Thymus (tissue), 11 donors: ENCODE measurements around the gene ZDHHC6. TPM values are rescaled to one million over a fixed set of nuclear protein-coding genes. Genes with fewer than 3 reads are reported as not detected.

Experiments
- DNase-seq, 9 donors: peaks; one replicate each; pipeline ENCODE4 v3.0.0-alpha.2; 2013; ENCODE audit warnings: low spot score in 9 of 9, low read depth in 6 of 9, missing footprints in 1 of 9
- H3K27ac ChIP-seq, 2 donors: one replicate each; pipeline ENCODE4 v1.5.1; 2013; ENCODE audit warnings: control low read depth in 1 of 2, low read depth in 1 of 2, low read length in 1 of 2, mild to moderate bottlenecking in 1 of 2, moderate library complexity in 1 of 2
- H3K27me3 ChIP-seq, 2 donors: one replicate each; pipeline ENCODE4 v1.5.1; 2013; ENCODE audit warnings: low read length in 1 of 2; ENCODE audit not compliant: control insufficient read depth in 2 of 2, insufficient read depth in 1 of 2
- H3K36me3 ChIP-seq, 2 donors: one replicate each; pipeline ENCODE4 v1.5.1; 2013; ENCODE audit warnings: low read length in 1 of 2, mild to moderate bottlenecking in 1 of 2, moderate library complexity in 1 of 2; ENCODE audit not compliant: control insufficient read depth in 2 of 2, insufficient read depth in 2 of 2
- H3K4me1 ChIP-seq, 2 donors: one replicate each; pipeline ENCODE4 v1.5.1; 2013; ENCODE audit warnings: low read length in 2 of 2; ENCODE audit not compliant: control insufficient read depth in 2 of 2, insufficient read depth in 2 of 2
- H3K4me3 ChIP-seq, 2 donors: one replicate each; pipeline ENCODE4 v1.5.1; 2013; ENCODE audit warnings: low read length in 2 of 2, control low read depth in 1 of 2, mild to moderate bottlenecking in 1 of 2
- H3K9me3 ChIP-seq, 2 donors: one replicate each; pipeline ENCODE4 v1.5.1; 2013; ENCODE audit warnings: low read length in 1 of 2, mild to moderate bottlenecking in 1 of 2; ENCODE audit not compliant: control insufficient read depth in 2 of 2, insufficient read depth in 1 of 2
- WGBS: extraction: QIAGEN DNeasy Blood & Tissue Kit; methylation state at CpG from one replicate; pipeline ENCODE4 v1.1.7; 2013; 5-methylcytosine and 5-hydroxymethylcytosine counted together
- polyA plus RNA-seq: library from polyadenylated mRNA; stranded (reverse); fragments of 200-250 nt; gene quantifications from one replicate; pipeline ENCODE4 v1.2.3, GENCODE V29; 2013
- total RNA-seq: library from RNA; stranded (reverse); fragments of 120-200 nt; gene quantifications from one replicate; pipeline ENCODE4 v1.2.4, GENCODE V29; 2013
- donor health status: healthy.

The ZDHHC6 gene
- total and polyA plus RNA-seq, 2 donors: 28.0 to 64.5 TPM

DNA sequence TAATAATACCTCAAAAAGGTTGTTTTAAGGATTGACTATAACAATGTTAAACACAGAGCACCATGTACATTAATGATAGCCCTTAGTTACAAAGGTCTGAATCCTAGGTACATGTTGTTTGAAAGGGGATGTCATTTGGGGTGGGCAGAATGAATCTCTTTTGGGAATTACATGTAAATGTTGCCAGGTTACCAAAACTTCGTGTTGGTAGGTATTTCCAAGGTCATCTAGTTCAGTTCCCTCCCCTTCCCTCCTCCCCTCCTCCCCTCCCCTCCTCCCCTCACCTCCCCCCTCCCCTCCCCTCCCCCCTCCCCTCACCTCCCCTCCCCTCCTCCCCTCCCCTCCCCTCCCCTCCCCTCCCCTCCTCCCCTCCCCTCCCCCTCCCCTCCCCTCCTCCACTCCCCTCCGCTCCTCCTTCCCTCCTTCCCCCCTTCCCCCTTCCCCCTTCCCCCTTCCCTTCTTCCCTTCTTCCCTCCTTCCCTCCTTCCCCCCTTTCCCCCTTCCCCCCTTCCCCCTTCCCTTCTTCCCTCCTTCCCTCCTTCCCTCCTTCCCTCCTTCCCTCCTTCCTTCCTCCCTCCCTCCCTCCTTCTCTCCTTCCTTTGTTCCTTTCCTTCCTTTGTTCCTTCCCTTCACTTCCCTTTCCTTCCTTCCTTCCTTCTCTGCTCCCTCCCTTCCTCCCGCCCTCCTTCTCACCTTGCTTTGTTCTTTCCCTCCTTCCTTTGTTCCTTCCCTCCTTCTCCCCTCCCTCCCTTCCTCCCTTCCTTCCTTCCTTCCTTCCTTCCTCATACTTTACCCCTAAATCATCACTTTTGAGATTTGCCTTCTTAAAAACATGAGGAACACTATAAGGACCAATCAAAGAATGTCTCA lies 8.4 kb upstream of the ZDHHC6 start:
- H3K9me3 ChIP-seq: no peaks in the 10 kb centered on the region
- H3K27ac ChIP-seq: no peak overlapping the region
- H3K4me3 ChIP-seq: no peak overlapping the region
- no peak for DNase-seq
- H3K4me1 ChIP-seq: no peaks in the 10 kb centered on the region
- H3K27me3 ChIP-seq: no peaks in the 10 kb centered on the region
- 92% methylated on average over 2 of the region's 3 CpGs for WGBS
- H3K36me3 ChIP-seq: peaks cover 0 to 2% of the 10 kb centered on the region in 2 donors

DNA sequence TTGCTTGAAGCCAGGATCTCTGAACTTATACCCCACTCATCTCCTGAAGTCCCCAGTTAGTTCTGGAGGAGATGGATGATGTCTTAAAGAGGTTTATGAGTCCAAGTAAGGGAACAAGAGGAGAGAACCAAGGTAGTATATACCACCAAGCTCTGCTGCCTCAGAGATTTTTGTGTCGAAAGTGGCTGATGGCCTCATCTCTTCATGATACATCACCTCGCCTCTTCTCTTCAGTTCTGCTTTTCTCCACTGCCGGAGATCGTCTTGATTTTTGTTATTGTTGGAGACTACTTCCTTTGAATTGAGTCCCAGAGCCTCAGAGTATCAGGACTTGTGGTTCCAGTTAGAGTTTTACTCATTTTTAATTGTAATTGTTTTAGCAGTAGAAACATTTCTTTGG lies 2.2 kb upstream of the ZDHHC6 start:
- no peak for DNase-seq
- 92% methylated on average over 4 of the region's 4 CpGs for whole genome bisulfite sequencing
- Histone ChIP-seq H3K4me3 (no peak overlapping the region), H3K9me3 (no peaks in the 10 kb centered on the region), H3K4me1 (peaks cover 2 to 5% of the 10 kb centered on the region in 2 donors), H3K36me3 (peaks cover 3 to 7% of the 10 kb centered on the region in 2 donors), H3K27ac (no peak overlapping the region), H3K27me3 (no peaks in the 10 kb centered on the region)

- H3K4me3 ChIP-seq: peak overlapping the region; percentile 81 to 92
- H3K27me3 ChIP-seq: no peaks in the 10 kb centered on the region
- H3K9me3 ChIP-seq: no peaks in the 10 kb centered on the region
- H3K36me3 ChIP-seq: peaks cover 3 to 14% of the 10 kb centered on the region in 2 donors
- WGBS: 3% methylated on average over 10 of the region's 10 CpGs
- H3K4me1 ChIP-seq: peaks cover 2 to 5% of the 10 kb centered on the region in 2 donors
- peak in 2 of 9 donors; percentile 20 to 45 for DNase-seq
- H3K27ac ChIP-seq: peak overlapping the region in 1 of 2 donors; percentile 75
Observed at GRCh38 chr10:112447620-112447928, 860 bp upstream of the ZDHHC6 start.

DNA sequence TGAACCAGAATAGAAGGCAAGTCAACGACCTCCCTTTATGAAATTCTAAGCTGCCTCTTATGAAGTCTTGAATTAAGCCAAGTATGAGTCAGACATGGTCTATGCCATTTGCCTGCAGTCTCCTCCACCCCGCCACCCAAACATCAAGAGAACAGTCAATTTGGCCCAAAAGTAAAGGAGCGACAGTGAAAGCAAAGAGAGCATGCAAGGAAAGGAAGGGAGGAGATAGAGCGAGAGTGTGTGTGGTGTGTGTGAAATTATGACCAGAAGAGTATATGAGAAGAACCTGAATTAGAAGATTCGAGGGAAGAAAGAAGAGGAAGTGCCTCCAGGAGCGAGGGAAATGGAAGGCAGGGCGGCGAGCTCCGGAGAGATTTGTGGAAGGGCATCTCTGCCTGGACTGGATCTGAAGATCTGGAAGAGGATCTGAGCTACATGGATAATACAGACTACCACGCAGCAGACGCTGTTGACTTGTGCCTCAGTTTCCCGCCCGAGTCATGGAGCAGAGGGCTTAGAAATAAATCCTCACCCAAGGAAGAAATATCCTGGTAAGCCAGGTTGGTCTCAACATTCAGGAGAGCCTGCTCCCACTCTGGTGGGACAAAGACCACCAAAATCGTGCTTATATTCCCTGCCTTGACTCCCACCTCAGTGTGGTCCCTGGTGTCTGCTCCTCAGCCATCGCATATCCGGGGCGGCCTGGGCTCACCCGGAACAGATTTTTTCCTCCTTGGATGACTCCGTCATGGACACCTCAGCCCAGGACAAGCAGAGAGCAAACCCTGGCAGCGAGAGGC lies 459 bp downstream of the ZDHHC6 start:
- Histone ChIP-seq H3K36me3 (peaks cover 7 to 22% of the 10 kb centered on the region in 2 donors), H3K9me3 (no peaks in the 10 kb centered on the region), H3K4me3 (peak overlapping the region; percentile 81 to 92), H3K27me3 (no peaks in the 10 kb centered on the region), H3K4me1 (peaks cover 2 to 5% of the 10 kb centered on the region in 2 donors), H3K27ac (peak overlapping the region; percentile 75 to 88)
- 8% methylated on average over 20 of the region's 20 CpGs for WGBS
- peak in 4 of 9 donors; percentile 4 to 27 (median 6) for DNase-seq

- H3K36me3 ChIP-seq: peaks cover 34 to 39% of the 10 kb centered on the region in 2 donors
- peaks cover 2 to 5% of the 10 kb centered on the region in 2 donors for H3K4me1 ChIP-seq
- H3K27ac ChIP-seq: no peak overlapping the region
- H3K9me3 ChIP-seq: no peaks in the 10 kb centered on the region
- DNase-seq: no peak
- no peak overlapping the region for H3K4me3 ChIP-seq
- no peaks in the 10 kb centered on the region for H3K27me3 ChIP-seq
- WGBS: 94% methylated on average over 3 of the region's 3 CpGs
Observed at GRCh38 chr10:112442063-112442462, 4.7 kb downstream of the ZDHHC6 start.

DNA sequence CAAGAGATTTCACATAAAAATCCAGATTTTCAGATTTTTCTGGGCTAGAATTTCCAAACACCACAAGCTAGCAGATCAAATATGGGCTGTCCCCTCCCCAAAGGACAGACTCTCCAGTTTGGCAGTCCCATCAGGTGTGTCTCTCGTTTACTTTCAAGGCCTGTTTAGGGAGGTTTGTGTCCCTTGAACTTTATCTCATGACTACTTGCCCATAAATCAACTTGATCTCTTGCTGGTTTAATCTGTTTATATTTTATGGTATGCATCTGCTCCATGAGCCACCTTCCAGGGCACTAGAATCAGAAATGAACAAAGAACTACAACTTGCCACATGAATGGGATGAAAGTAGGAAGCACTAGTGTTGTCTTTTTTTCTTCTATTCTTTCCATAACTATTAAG lies 5.2 kb downstream of the ZDHHC6 start:
- peaks cover 2 to 5% of the 10 kb centered on the region in 2 donors for H3K4me1 ChIP-seq
- no peaks in the 10 kb centered on the region for H3K27me3 ChIP-seq
- no peak overlapping the region for H3K27ac ChIP-seq
- peaks cover 34 to 43% of the 10 kb centered on the region in 2 donors for H3K36me3 ChIP-seq
- no peaks in the 10 kb centered on the region for H3K9me3 ChIP-seq
- no peak overlapping the region for H3K4me3 ChIP-seq
- WGBS: 93% methylated on average over 1 of the region's 1 CpG
- no peak for DNase-seq

- Histone ChIP-seq H3K36me3 (peaks cover 39 to 47% of the 10 kb centered on the region in 2 donors), H3K27me3 (no peaks in the 10 kb centered on the region), H3K27ac (no peak overlapping the region), H3K9me3 (no peaks in the 10 kb centered on the region), H3K4me3 (no peak overlapping the region), H3K4me1 (no peaks in the 10 kb centered on the region)
- DNase-seq: no peak
- 99% methylated on average over 4 of the region's 4 CpGs for WGBS
Observed at GRCh38 chr10:112438356-112438755, 8.4 kb downstream of the ZDHHC6 start.

DNA sequence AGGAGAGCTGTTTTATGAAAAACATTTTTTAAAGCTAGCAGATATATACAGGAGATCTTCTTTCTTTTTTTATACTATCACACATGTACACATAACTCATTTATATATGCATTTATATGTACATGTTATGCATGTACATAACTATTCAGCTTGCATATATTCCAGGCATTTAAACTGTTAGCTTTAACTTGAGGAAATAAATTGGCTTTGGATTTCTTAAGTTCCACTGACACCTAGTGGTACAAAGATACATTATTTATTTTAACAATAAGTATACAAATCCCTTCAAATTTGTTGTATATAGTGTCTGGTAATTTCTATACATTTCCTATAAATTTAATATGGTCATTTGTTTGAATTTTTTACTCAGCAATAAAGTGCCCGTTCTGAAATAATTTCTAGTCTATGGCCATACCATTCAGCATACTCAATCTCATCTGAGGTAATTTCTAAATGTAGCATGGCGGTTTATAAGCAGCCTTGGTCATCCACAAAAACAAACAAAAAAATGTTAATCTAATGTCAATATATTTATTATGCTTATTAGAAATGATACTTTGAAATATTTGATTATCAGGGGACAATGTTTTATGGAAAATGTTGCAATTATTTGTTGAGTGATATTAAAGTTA lies 11.6 kb downstream of the ZDHHC6 start:
- Histone ChIP-seq H3K27ac (no peak overlapping the region), H3K9me3 (no peaks in the 10 kb centered on the region), H3K36me3 (peaks cover 26 to 54% of the 10 kb centered on the region in 2 donors), H3K4me3 (no peak overlapping the region), H3K27me3 (no peaks in the 10 kb centered on the region), H3K4me1 (no peaks in the 10 kb centered on the region)
- peak in 4 of 9 donors; percentile 7 to 37 (median 18) for DNase-seq
- WGBS: 98% methylated on average over 2 of the region's 2 CpGs

DNA sequence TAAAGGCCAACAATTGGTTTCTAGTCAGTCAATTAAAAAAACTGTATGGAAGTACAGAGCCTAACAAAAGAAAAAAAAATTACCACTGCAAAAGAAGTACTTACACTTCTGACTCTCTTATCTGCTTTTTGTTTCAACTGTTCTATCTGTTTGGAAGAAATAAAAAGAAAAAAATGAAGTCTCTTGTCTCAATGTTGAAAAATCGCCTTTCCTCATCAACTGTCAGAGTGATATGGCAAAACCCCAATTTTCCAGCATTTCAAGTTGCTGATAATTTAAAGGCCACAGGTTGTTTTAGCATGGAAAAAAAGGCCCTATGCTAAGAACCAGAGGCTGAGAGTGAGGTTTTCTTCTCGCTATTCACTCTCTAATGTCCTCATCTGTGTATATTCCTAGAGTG lies 13.6 kb downstream of the ZDHHC6 start:
- WGBS: 98% methylated on average over 2 of the region's 2 CpGs
- no peaks in the 10 kb centered on the region for H3K27me3 ChIP-seq
- no peaks in the 10 kb centered on the region for H3K9me3 ChIP-seq
- no peak overlapping the region for H3K4me3 ChIP-seq
- H3K27ac ChIP-seq: no peak overlapping the region
- peaks cover 20 to 62% of the 10 kb centered on the region in 2 donors for H3K36me3 ChIP-seq
- H3K4me1 ChIP-seq: no peaks in the 10 kb centered on the region
- no peak for DNase-seq
